Mesenteric fat pad (tissue), 1 donor: ENCODE results near the gene CCDC71. TPM values are rescaled to one million over a fixed set of nuclear protein-coding genes. Genes with fewer than 3 reads are reported as not detected.

Experiments used
- DNase-seq: peaks from one replicate; pipeline ENCODE4 v3.0.0-alpha.2; 2020; ENCODE audit warnings: low spot score
- total RNA-seq: library from RNA; stranded (reverse); fragmentation: NEBNext Ultra II Directional; extraction: Animal tissue kit (Norgen Biotek cat#: 25700); gene quantifications from one replicate; pipeline ENCODE4 v1.2.1, GENCODE V29; 2021
- donor health status: DM: yes; HTN: yes; CAD: no.

CCDC71 gene
- total RNA-seq, 1 donor from 2014 or later = 19.4 TPM

DNA sequence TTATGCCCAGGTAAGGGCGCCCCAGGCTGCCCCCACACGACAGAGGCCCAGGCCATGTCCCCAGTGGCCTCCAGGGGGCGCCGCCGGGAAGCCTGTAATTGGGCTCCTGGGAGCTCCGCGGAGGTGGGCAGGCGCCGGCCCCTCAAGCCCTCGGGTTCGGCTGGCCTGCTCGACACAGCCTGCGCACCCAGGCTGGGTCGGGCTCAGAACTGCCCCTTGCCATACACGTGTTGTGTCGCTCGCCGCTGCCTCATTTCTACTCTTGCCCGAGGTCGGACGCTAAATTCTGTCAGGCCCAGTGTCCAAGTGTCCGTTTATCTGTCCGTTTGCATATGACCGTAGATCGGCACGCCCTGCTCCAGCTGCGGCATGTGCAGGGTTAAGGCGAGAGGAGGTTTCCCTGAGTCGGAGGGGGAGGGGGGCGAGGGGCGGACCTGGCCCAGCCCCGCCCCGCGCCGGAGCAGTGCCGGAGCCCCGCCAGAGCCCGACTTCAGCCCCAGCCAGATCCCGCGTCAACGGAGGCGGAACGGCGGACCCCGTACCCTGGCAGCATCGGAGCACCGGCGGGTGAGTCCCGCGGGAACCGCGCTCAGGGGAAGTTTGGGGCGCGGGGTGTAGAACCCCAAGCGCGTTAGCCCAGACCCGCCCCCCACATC, 5.1 kb upstream of the CCDC71 start, which contains the start of gene KLHDC8B:
Gene KLHDC8B (plus strand): TSS at position 480 of the 656 bp plus-strand sequence. CDS start 1,172 bp downstream, outside the sequence.
- DNase-seq = peak; percentile 95

DNA sequence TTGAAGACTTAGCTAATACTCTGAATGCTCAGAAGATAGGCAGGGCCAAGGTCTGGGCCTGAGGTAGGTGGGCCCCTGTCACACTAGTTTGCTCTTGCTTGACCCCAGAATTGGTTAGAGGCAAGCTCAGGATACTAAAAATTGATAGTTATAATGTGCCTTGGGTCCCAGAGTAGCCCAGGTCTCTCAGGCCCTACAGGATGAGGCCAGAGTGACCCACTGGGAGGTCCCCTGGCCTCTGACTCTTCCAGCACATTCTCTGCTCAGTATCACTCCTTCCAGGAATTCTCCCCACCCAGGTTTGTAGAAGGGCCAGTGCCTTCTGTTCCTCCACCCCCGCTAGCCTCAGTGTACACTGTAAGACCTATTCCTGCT, 4.6 kb upstream of the CCDC71 start:
- DNase-seq = no peak

- DNase-seq = no peak
Observed at GRCh38 chr3:49166752-49167556, 823 bp upstream of the CCDC71 start.

- no peak for DNase-seq
Observed at GRCh38 chr3:49164983-49165720, 979 bp downstream of the CCDC71 start.

GRCh38 chr3:49163609-49164008, 2.5 kb downstream of the CCDC71 start:
- no peak for DNase-seq

DNA sequence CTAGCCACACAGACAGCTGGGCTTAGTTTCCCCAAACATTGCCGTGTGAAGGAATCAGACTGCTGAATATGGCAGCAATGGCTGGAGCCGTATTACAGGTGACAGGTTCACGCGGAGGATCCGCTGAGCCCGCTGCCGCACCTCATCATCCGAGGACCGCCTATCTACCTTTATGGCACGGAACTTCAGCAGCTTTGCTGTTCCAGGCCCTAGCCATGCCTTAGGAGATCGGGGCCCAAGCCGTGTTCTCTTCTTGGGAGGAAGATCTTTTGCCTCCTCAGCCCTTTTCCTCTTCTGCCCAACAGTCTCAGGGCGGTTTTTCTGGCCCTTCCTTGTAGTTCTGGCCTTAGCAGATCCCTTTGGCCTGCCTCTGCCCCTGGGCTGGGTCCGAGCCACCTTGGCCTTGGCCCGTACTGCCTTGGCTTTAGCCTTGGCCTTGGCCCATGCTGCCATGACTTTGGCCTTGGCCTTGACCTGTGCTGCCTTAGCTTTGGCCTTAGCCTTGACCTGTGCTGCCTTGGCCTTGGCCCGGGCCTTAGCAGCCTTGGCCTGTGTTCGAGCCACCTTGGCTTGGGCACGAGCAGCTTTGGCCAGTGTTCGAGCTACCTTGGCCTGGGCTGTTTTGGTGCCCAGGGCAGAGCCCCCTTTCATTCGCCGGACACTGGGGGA, 3.2 kb downstream of the CCDC71 start:
- DNase-seq = no peak

DNA sequence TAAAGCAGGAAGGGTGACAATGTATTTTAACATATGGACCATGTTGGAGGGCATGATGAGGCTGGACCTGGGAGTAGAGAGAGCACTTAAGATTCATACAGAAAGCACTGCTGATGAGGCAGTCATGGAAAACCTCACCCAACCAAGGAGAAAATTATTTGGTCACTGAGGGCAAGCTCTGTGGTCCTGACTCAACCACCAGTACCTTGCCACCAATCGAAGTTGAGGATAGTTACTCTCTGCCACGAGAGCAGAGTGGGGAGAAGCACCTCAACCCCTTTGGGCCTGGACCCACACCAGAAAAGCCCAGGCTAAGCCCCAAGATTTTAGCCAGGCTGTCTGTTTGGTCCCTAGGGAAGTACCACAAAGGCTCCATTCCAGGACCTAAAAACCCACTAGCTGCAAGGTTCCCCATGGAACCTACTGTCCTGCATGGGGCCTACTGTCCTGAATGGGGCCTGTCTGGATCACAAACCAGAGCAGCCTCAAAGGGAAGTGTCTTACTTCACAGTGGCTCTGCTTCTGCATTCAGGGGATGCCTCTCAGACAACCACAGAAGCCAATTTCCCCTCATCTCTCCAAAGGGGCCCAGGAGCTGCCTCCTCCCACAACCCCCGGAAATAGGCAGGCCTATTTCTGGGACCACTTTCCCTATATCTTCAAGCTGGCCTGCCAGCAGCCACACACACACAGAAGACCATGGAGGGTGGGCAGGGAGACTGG, 4.2 kb downstream of the CCDC71 start:
- DNase-seq = no peak

DNA sequence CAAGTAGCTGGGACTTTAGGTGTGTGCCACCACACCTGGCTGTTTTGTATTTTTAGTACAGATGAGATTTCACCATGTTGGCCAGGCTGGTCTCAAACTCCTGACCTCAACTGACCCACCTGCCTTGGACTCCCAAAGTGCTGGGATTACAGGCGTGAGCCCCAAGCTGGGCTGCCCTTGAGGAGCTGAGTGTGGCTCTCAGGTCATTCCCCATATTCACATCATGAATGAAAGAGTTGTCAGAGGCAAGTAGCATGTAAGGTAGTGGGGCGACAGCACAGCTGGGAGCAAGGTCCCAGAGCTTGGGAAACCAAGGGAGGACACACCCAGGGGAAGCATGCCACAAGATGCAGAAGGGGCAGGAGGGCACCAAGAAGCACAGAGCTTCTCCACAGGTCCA, 4.9 kb downstream of the CCDC71 start:
- no peak for DNase-seq

- no peak for DNase-seq
Observed at GRCh38 chr3:49158792-49159191, 7.3 kb downstream of the CCDC71 start.

- DNase-seq = no peak
Observed at GRCh38 chr3:49158103-49158709, 7.9 kb downstream of the CCDC71 start.

DNA sequence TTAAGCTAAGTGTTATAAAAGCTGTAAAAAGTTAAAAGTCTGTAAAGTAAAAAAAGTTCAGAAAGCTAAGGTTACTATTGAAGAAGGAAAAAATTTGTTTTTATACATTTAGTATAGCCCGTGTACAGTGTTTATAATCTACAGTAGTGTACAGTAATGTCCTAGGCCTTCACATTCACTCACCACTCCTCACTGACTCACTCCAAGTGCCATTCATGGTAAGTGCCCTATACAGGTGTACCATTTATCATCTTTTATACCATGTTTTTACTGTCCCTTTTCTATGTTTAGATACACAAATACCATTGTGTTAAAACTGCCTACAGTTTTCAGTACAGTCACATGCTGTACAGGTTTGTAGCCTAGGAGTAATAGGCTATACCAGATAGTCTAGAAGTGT, 8.8 kb downstream of the CCDC71 start:
- DNase-seq = no peak

DNA sequence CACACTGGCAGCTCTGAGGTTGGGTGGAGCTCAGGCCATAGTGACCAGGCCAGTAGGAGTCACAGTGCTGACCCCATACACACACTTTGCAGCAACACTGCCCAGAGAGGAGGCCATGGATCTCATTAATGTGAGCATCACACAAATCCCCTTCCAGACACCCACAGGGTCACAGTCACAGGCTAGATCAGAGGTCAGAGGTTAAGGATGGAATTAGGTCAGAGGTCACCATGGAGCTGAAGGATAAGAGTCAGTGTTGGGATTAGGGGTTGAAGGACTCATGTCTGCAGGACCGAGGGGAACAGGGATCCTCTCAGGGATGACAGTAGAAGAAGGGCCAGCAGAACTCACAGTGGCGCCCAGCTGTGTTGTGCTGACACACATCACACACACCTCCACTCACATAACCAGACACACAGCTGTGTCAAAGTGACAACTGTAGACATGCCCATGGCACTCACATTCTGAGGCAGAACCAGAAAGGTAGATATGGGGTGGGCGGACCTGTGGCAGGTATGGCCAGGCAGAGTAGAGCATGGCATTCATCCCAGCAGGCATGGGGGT, 12.7 kb downstream of the CCDC71 start:
- no peak for DNase-seq

GRCh38 chr3:49151610-49152009, 14.5 kb downstream of the CCDC71 start:
- no peak for DNase-seq

GRCh38 chr3:49148159-49148558, 18.0 kb downstream of the CCDC71 start:
- DNase-seq = no peak

- no peak for DNase-seq
Observed at GRCh38 chr3:49140080-49140479, 26.1 kb downstream of the CCDC71 start.

GRCh38 chr3:49135499-49135898, 30.6 kb downstream of the CCDC71 start:
- no peak for DNase-seq

GRCh38 chr3:49134471-49135265, 31.5 kb downstream of the CCDC71 start:
- DNase-seq = no peak

DNA sequence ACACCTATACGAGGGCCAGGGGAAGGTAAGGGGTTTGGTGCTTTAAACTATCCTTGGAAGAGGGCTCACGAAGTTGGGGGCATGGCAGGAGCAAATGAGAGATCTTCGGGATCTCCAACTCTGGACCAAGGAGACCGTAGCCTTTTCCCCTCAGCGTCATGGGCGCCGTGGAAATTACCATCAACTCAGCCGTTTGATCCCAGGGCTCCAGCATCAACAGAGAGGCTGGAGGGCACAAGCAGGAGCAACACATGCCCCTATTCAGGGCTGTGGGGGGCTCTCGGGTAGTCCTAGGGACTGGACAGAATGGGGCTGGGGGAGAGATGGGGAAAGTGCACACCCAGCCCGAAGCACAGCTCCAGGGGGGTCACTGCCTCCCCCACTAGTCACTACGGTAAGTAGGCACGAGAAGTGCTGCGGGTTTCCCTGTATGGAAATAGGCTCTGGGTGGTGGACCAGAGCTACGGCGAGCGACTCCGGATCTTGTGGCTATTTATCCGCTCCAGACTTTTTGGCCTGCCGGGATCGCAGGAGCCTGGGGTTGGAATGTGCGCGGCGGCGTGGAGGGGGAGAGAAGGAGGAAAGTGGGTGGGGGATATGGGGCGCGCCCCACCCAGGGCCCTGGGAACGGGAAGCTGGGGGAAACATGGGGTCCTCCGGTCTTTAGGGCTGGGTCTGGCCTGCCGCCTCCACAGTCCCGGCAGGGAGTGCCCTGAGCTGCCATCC, 32.7 kb downstream of the CCDC71 start:
- DNase-seq = no peak
